ENCODE results near the gene TRIP6. TPM values are rescaled to one million over a fixed set of nuclear protein-coding genes. Genes with fewer than 3 reads are reported as not detected.
A peak's percentile ranks its signal among the peaks of the same experiment; 100 is the strongest.

The TRIP6 gene
- total and polyA plus RNA-seq, 2 donors (not counting 1 experiment from before 2014, with no cell fraction given): 6.8 to 13.8 TPM

DNA sequence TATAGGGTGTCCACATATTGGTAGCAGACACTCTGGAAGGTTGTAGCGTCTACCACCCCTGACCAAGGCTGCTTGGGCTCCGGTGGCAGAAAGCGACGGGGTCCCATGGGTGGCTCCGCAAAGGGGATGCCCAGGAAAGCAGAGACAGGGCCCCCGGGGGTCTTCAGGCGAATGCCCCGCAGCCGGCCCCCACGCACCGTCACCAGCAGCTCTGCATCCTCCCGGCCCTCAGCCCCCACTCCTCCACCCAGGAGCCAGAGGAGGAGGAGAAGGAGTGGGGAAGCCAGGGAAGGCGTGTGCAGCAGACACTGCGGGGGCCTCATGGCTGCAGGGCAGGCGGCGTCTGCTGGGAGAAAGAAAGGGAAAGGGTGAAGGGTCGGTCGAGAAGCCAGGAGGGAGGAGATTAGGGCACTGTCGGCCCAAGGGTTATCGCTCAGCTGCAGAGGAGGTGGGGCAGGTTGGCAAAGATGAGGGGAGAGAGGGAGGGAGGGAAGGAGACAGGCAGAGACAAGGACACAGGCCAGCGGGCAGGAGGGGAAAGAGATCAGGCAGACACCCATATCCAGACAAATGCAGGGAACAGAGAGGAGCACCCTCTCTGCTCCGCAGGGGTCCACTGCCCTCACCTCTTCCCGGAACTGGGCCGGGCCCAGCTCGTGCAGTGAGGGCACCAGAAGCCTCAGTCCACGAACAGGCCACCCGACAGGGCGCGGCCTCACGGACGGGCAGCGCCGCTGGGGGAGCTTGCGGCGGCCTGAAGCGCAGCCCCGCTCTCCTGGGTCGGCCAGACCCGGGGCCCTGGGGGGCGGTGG lies 26.9 kb downstream of the TRIP6 start:
- Mint-ChIP-seq H3K27me3 (peaks cover 36% of the 10 kb centered on the region), H3K9me3 (ENCODE audit: insufficient read depth) (no peaks in the 10 kb centered on the region), H3K27ac (no peak overlapping the region), H3K4me1 (peaks cover 22% of the 10 kb centered on the region), H3K4me3 (peak overlapping the region; percentile 13)
- Histone ChIP-seq H2AFZ (ENCODE audit: insufficient read depth, low read depth, low read length, poor library complexity, severe bottlenecking) (no peak overlapping the region), H3K4me1 (ENCODE audit: control insufficient read depth in 2 of 2, insufficient read depth in 2 of 2, low read length in 2 of 2) (peaks cover 33 to 36% of the 10 kb centered on the region in 2 donors), H3K9ac (ENCODE audit: low read length) (no peak overlapping the region), H3K4me3 (ENCODE audit: control extremely low read depth in 1 of 5, extremely low read depth in 1 of 5, insufficient read depth in 1 of 5, low read depth in 2 of 5, low read length in 4 of 5) (no peak overlapping the region), H4K20me1 (ENCODE audit: control insufficient read depth, insufficient read depth, low read length, poor library complexity, severe bottlenecking) (peaks cover under 1% of the 10 kb centered on the region), H3K27me3 (replicated peaks in 1 of 4; ENCODE audit: control extremely low read depth in 1 of 4, control insufficient read depth in 3 of 4, insufficient read depth in 4 of 4, low read length in 3 of 4) (peaks cover 0 to 75% (median 26%) of the 10 kb centered on the region in 4 experiments), H3K27ac (ENCODE audit: low read length in 2 of 2) (no peak overlapping the region), H3K4me2 (replicated peaks; ENCODE audit: low read depth, low read length, poor library complexity, severe bottlenecking) (peak overlapping the region; percentile 100), H3K9me3 (ENCODE audit: control extremely low read depth in 1 of 3, control insufficient read depth in 2 of 3, insufficient read depth in 1 of 3, low read length in 2 of 3) (peaks cover 0 to 12% (median 0%) of the 10 kb centered on the region in 3 donors), H3K79me2 (ENCODE audit: control insufficient read depth, insufficient read depth, low read length) (peaks cover 2% of the 10 kb centered on the region), H3K36me3 (replicated peaks in 1 of 2; ENCODE audit: control extremely low read depth in 1 of 2, control insufficient read depth in 1 of 2, extremely low read depth in 1 of 2, insufficient read depth in 2 of 2, low read length in 1 of 2) (no peaks in the 10 kb centered on the region)
- 53% methylated on average over 34 of the region's 40 CpGs for WGBS (ENCODE audit: insufficient coverage)
- intact Hi-C loops (cut with micrococcal nuclease): loop anchor here (10.0 kb wide), 1 partner anchor 251 kb away; no protein-coding TSS in a partner anchor
- ChIA-PET POLR2A (interaction anchor here (0.7 kb wide), 2 partner anchors 165 to 316 kb away, joined by 5 to 8 read pairs; no protein-coding TSS in a partner anchor), CTCF (interaction anchor here (0.5 to 2.9 kb wide), 20 partner anchors 9 to 389 kb away, joined by 3 to 32 read pairs (median 4); partner anchors contain the start of genes SLC12A9, SRRT and VGF)
- no peak for DNase-seq
- TF ChIP-seq, protein P1, sequence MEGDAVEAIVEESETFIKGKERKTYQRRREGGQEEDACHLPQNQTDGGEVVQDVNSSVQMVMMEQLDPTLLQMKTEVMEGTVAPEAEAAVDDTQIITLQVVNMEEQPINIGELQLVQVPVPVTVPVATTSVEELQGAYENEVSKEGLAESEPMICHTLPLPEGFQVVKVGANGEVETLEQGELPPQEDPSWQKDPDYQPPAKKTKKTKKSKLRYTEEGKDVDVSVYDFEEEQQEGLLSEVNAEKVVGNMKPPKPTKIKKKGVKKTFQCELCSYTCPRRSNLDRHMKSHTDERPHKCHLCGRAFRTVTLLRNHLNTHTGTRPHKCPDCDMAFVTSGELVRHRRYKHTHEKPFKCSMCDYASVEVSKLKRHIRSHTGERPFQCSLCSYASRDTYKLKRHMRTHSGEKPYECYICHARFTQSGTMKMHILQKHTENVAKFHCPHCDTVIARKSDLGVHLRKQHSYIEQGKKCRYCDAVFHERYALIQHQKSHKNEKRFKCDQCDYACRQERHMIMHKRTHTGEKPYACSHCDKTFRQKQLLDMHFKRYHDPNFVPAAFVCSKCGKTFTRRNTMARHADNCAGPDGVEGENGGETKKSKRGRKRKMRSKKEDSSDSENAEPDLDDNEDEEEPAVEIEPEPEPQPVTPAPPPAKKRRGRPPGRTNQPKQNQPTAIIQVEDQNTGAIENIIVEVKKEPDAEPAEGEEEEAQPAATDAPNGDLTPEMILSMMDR (IDR thresholded peaks at IDR 0.05): no peak
- no peak for TF ChIP-seq EZH2 (IDR thresholded peaks at IDR 0.05; ENCODE audit: borderline replicate concordance, insufficient read depth, low read depth, low read length, poor library complexity, severe bottlenecking)
- ATAC-seq (ENCODE audit: low read depth): no peak

Data from B cell (primary cell).